HG03135 (cell line): ENCODE data around the gene PTPN22.
"Not testable (repeated sequence)": the region's sequence is repeated elsewhere in the genome, so short reads cannot be mapped to it uniquely, and the experiment has no call there.

Experiments
- ATAC-seq: cut with Tn5 transposase; IDR thresholded peaks from one replicate; pipeline ENCODE4 v1.9.1; 2021; ENCODE audit warnings: mild to moderate bottlenecking, moderate library complexity; ENCODE audit not compliant: unreplicated experiment

The PTPN22 gene

GRCh38 chr1:113852694-113853093 is 18.8 kb downstream of the PTPN22 start:
- ATAC-seq: not testable (repeated sequence)

- no peak for ATAC-seq
Measured at GRCh38 chr1:113850127-113850796, 21.2 kb downstream of the PTPN22 start.

- no peak for ATAC-seq
Measured at GRCh38 chr1:113849072-113849471, 22.4 kb downstream of the PTPN22 start.

DNA sequence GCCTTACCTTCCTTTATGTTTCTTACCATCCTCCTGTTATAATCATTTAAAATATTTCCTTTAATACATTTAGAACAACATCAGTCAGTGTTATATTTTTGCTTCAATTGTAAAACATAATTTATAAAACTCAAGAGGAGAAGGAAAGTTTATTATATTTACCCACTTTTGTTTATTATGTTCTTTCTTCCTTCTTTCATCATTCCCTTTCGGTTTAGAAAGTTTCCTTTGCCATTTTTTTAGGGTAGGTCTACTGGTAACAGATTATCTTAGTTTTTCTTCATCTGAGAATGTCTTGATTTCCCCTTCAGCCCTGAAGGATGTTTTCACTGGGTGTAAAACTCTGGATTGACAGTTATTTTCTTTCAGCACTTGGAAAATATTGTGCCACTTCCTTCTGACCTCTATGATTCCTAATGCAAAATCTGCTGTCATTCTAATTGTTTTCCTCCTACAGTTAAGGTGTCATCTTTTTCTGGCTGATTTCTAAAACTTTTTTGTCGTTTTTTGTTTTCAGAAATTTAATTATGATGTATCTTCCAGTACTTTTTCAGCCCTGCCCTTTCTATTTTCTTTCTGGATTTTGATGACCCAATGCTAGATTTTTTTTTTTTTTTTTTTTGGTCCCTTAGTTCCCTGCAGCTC is 25.0 kb downstream of the PTPN22 start:
- no peak for ATAC-seq

DNA sequence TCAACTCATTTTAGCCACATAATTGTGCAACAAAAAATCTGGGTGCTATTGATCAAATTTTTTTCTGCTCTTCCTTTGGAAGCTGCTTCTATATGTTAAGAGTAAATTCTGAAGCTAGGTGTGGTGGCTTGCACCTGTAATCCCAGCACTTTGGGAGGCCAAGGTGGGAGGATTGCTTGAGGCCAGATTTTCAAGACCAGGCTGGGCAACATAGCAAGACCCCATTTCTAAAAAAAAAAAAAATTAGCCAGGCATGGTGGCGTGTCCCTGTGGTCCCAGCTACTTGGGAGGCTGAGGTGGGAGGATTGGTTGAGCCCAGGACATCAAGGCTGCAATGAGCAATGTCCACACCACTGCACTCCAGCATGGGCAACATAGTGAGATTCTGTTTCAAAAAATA is 35.0 kb downstream of the PTPN22 start:
- ATAC-seq: no peak

- no peak for ATAC-seq
Measured at GRCh38 chr1:113835686-113836290, 35.7 kb downstream of the PTPN22 start.

GRCh38 chr1:113834716-113835115 is 36.8 kb downstream of the PTPN22 start:
- no peak for ATAC-seq

DNA sequence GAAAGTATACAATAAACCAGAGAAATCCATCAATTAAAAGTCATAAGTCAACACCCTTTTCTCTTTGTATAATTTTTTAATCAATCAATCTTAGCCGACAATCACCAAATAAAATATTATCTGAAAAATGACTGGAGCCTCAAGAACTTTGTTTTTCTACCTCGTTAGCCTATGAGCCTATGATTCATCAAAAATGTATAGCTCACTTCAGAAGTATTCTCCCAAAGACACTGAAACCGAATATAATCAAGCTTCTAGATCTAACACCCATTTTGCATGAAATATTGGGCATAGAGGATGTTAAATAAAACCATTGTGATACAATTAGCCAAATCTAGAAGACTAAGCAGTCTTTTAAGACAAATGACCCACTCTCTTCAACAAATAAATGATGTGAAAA is 41.5 kb downstream of the PTPN22 start:
- ATAC-seq: no peak

GRCh38 chr1:113821916-113822315 is 49.6 kb downstream of the PTPN22 start:
- no peak for ATAC-seq

DNA sequence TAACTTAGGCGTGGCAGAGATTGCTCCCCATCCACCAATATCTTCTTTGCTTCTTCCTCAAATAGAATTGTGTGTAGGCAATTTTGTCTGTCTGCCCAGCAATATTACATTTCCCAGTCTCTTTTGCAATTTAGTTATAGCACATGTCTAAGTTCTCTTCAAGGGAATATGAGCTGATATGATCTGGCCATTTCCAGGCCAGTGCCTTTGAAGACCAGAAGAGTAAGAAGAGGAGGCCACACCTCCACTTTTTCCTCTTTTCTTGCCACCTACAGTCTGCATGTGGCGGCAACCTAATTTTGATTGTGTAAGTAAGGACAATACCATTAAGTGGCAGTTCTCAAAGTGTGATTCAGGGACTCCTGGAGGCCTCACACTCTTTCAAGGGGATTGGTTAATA is 52.9 kb downstream of the PTPN22 start:
- no peak for ATAC-seq

DNA sequence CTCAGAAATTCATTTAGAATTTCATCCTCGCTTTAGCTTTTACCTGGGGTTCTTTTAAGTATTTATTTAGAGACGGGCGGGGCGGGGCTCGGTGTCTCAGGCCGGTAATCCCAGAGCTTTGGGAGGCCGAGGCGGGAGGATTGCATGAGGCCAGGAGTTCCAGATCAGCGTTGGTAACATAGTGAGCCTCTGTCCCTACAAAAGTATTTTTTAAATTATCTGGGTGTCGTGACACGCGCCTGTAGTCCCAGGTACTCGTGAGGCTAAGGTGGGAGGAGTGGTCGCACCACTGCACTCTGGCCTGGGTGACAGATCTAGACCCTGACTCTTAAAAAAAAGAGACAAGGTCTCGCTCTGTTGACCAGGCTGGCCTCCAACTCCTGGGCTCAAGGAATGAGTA is 58.3 kb downstream of the PTPN22 start:
- no peak for ATAC-seq

DNA sequence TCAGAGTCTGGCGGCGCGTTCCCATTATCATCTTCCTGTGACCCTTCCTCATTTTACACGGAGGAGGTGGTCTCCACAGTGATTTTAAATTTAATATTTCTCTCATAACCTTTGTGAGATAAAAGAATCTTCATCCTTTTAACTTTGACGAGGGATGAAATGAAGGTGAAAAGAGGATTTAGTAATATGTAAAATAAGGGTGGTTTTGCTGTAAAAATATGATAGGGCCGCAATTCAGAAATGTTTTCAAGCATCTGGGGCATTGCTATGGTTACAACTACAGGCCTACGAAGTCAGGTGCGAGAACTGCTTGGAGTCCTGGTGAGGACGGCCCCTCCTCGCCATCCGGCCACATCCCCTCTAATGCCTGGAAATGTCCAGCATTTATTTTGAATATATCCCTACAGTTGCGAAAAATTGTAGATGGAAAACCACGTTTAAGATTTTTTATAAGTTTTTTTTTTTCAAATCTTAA is 58.8 kb downstream of the PTPN22 start:
- no peak for ATAC-seq

GRCh38 chr1:113811888-113812660 is 59.4 kb downstream of the PTPN22 start, which contains the start of gene RSBN1:
TSS of gene RSBN1 (minus strand) at chr1:113812476. CDS start at chr1:113812412, 64 bp downstream.
- ATAC-seq: peak; percentile 94

- ATAC-seq: peak; percentile 27
Measured at GRCh38 chr1:113811156-113811887, 60.2 kb downstream of the PTPN22 start.

DNA sequence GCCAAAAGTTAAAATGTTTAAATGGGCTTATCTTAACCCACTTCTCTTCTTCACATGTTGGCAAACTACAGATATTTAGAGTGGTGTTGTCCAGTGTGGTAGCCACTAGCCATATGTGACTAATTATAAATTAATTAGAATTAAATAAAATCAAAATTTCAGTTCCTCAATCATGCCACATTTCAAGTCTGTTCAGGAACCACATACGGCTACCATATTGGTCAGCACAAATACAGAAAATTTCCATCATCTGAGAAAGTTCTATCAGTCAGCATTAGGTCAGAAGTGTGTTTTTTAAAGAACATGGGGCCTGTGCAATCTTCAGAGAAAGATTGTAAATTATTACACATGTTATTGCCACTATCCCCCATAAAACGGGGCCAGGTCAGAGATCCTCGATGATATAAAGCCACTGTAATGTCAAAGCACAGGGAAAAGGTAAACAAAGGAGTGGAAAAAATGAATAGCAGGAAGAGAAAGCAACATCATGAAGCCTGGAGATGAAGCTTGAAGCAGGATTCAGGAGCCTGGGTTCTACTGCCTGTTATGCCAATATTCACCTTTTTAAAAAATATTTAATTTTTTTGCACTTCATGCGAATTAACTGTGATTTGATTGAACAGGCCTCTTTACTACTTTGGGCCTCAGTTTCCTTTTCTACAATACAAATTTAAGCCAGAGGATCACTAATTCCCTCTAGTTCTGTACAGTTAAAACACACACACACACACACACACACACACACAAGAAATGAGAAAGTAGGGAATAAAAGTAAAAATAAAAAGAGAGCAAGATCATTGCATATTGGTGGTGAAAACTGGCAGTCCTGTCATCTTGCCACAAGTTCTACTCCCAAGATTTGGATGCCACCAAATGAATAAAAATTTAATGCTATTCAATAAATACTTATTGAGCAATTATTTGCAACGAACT is 61.6 kb downstream of the PTPN22 start:
- ATAC-seq: no peak

- no peak for ATAC-seq
Measured at GRCh38 chr1:113808450-113809195, 62.9 kb downstream of the PTPN22 start.

DNA sequence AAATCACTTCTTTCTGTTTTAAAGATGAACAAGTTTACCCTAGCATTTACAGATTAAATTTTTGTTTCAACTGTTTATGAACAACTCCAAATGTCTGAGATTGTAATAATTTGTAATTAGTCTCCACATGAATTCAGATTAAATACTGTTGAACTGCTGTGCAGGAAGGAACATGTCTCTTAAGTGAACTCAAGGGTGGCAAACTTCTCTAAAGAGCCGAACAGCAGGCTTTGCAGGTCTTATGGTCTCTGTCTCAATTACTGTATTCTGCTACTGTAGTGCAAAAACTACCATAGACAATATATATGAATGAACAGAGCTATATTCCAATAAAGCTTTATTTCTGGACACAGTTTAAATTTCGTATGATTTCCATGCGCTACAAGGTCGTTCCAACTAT is 65.9 kb downstream of the PTPN22 start:
- ATAC-seq: no peak

GRCh38 chr1:113805256-113805531 is 66.3 kb downstream of the PTPN22 start:
- ATAC-seq: no peak
